ENCODE measurements around the gene KLHL28. TPM values are rescaled to one million over a fixed set of nuclear protein-coding genes. Genes with fewer than 3 reads are reported as not detected.

The KLHL28 gene
- total and polyA plus RNA-seq, 2 donors (not counting 3 experiments of a cell fraction or from before 2014, with no cell fraction given), result 2.9 to 7.3 TPM

DNA sequence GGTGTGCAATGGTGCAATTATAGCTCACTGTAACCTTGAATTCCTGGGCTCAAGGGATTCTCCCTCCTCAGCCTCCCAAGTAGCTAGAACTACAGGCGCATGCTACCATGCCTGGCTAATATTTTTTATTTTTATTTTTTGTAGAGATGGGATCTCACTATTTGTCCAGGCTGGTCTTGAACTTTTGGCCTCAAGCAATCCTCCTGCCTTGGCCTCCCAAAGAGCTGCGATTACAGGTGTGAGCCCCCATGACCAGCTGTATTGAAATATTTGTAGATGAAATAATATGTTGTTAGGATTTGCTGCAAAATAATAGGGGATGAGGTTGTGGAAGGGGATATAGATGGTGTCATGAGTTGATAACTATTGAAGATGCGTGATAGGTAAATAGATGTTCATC lies 4.9 kb downstream of the KLHL28 start:
- intact Hi-C loops (cut with micrococcal nuclease) (no loop called here), dilution Hi-C loops (cut with MboI; ENCODE audit: extremely low pct_ligation_motif_present, low sequenced_read_pairs) (no loop called here)
- Histone ChIP-seq H3K9me3 (replicated peaks; ENCODE audit: control insufficient read depth, insufficient read depth, low read length) (no peaks in the 10 kb centered on the region), H3K36me3 (ENCODE audit: control insufficient read depth in 2 of 2, extremely low read depth in 1 of 2, insufficient read depth in 2 of 2, low read length in 2 of 2) (no peaks in the 10 kb centered on the region), H3K4me2 (ENCODE audit: insufficient read depth, low read length) (no peak overlapping the region), H3K27ac (ENCODE audit: insufficient read depth, low read depth, low read length) (no peak overlapping the region), H3K79me2 (ENCODE audit: control insufficient read depth, insufficient read depth, low read length) (peaks cover 63% of the 10 kb centered on the region), H4K20me1 (replicated peaks; ENCODE audit: control insufficient read depth, extremely low read depth, insufficient read depth, low read length) (peaks cover 3% of the 10 kb centered on the region), H3K4me3 (replicated peaks in 1 of 3; ENCODE audit: insufficient read depth in 1 of 3, low read depth in 1 of 3, low read length in 3 of 3) (no peak overlapping the region), H3K27me3 (ENCODE audit: control insufficient read depth in 2 of 2, insufficient read depth in 2 of 2, low read length in 2 of 2) (no peaks in the 10 kb centered on the region), H2AFZ (ENCODE audit: low read depth, low read length) (no peak overlapping the region), H3K9ac (replicated peaks; ENCODE audit: extremely low read depth, insufficient read depth, low read length) (no peak overlapping the region), H3K9me1 (replicated peaks; ENCODE audit: control insufficient read depth, extremely low read depth, insufficient read depth, low read length) (no peaks in the 10 kb centered on the region), H3K4me1 (ENCODE audit: control insufficient read depth, extremely low read depth, insufficient read depth, low read length) (peaks cover 11% of the 10 kb centered on the region)
- TF ChIP-seq GATA2 (IDR thresholded peaks at IDR 0.05; ENCODE audit: insufficient read depth, insufficient read length, low read depth, low read length) (no peak), POLR2A (IDR thresholded peaks at IDR 0.05; ENCODE audit: low read depth, low read length) (no peak), MAX (IDR thresholded peaks at IDR 0.05; ENCODE audit: insufficient read depth, insufficient read length) (no peak), CTCF (IDR thresholded peaks at IDR 0.05; ENCODE audit: extremely low read depth in 1 of 2, insufficient read depth in 1 of 2, low read depth in 1 of 2, low read length in 2 of 2) (no peak), EZH2 (IDR thresholded peaks at IDR 0.05; ENCODE audit: borderline replicate concordance, low read depth, low read length, severe bottlenecking) (no peak), MYC (IDR thresholded peaks at IDR 0.05; ENCODE audit: low read depth, low read length) (no peak), POLR2AphosphoS5 (IDR thresholded peaks at IDR 0.05; ENCODE audit: insufficient read depth, low read depth, low read length) (no peak), JUN (IDR thresholded peaks at IDR 0.05; ENCODE audit: borderline replicate concordance, insufficient read depth, insufficient read length, low read depth) (no peak), FOS (IDR thresholded peaks at IDR 0.05; ENCODE audit: borderline replicate concordance, insufficient read depth, low read length) (no peak)
- no TSS peak for BruUV-seq (replicated peaks)
- no peak for DNase-seq (ENCODE audit: low read depth, low spot score)
- ChIA-PET CTCF (interaction anchor here (0.8 kb wide), 1 partner anchor 15 kb away, joined by 3 read pairs; no protein-coding TSS in a partner anchor), POLR2A (no interaction called here)
- no peak for FAIRE-seq

Data from endothelial cell of umbilical vein (primary cell).